Measurements from ENCODE around the gene MZT2B.
"Not testable (repeated sequence)": the region's sequence is repeated elsewhere in the genome, so short reads cannot be mapped to it uniquely, and the experiment has no call there.

Gene MZT2B

GRCh38 chr2:130180404-130181324, 1.4 kb upstream of the MZT2B start:
- not testable (repeated sequence) for DNase-seq (ENCODE audit: low read depth)

GRCh38 chr2:130181325-130181879, 660 bp upstream of the MZT2B start, which contains the start of gene SMPD4:
Gene SMPD4, minus strand, starts transcription at chr2:130181602. Its CDS starts 5,010 bp downstream, at chr2:130176592.
- DNase-seq (ENCODE audit: low read depth) = peak; percentile 90

GRCh38 chr2:130182826-130183511, 907 bp downstream of the MZT2B start:
- not testable (repeated sequence) for DNase-seq (ENCODE audit: low read depth)

- DNase-seq (ENCODE audit: low read depth) = no peak
These were observed 1.7 kb downstream of the MZT2B start for GRCh38 chr2:130183512-130184373.

GRCh38 chr2:130185436-130185835, 3.4 kb downstream of the MZT2B start:
- DNase-seq (ENCODE audit: low read depth) = no peak

- no peak for DNase-seq (ENCODE audit: low read depth)
These were observed 3.8 kb downstream of the MZT2B start for GRCh38 chr2:130185896-130186295.

- DNase-seq (ENCODE audit: low read depth) = no peak
These were observed 4.3 kb downstream of the MZT2B start for GRCh38 chr2:130186391-130186790.

- no peak for DNase-seq (ENCODE audit: low read depth)
These were observed 5.2 kb downstream of the MZT2B start for GRCh38 chr2:130187268-130187667.

- DNase-seq (ENCODE audit: low read depth) = not testable (repeated sequence)
These were observed 6.1 kb downstream of the MZT2B start for GRCh38 chr2:130187859-130188792.

GRCh38 chr2:130188958-130189357, 6.9 kb downstream of the MZT2B start:
- not testable (repeated sequence) for DNase-seq (ENCODE audit: low read depth)

GRCh38 chr2:130190237-130190636, 8.2 kb downstream of the MZT2B start:
- DNase-seq (ENCODE audit: low read depth) = no peak

GRCh38 chr2:130191319-130191718, 9.3 kb downstream of the MZT2B start:
- DNase-seq (ENCODE audit: low read depth) = not testable (repeated sequence)

- DNase-seq (ENCODE audit: low read depth) = not testable (repeated sequence)
These were observed 10.4 kb downstream of the MZT2B start for GRCh38 chr2:130192451-130192850.

GRCh38 chr2:130193824-130194223, 11.8 kb downstream of the MZT2B start:
- not testable (repeated sequence) for DNase-seq (ENCODE audit: low read depth)

- not testable (repeated sequence) for DNase-seq (ENCODE audit: low read depth)
These were observed 13.1 kb downstream of the MZT2B start for GRCh38 chr2:130195089-130195635.

GRCh38 chr2:130196052-130196451, 14.0 kb downstream of the MZT2B start:
- DNase-seq (ENCODE audit: low read depth) = not testable (repeated sequence)

GRCh38 chr2:130198343-130198742, 16.3 kb downstream of the MZT2B start, which contains the start of gene TUBA3E:
Gene TUBA3E, minus strand, starts transcription at chr2:130198439. Its CDS starts 79 bp downstream, at chr2:130198360.
- DNase-seq (ENCODE audit: low read depth) = no peak

- not testable (repeated sequence) for DNase-seq (ENCODE audit: low read depth)
These were observed 20.5 kb downstream of the MZT2B start for GRCh38 chr2:130202518-130202917.

GRCh38 chr2:130203150-130203549, 21.1 kb downstream of the MZT2B start:
- not testable (repeated sequence) for DNase-seq (ENCODE audit: low read depth)

GRCh38 chr2:130207051-130207450, 25.0 kb downstream of the MZT2B start:
- not testable (repeated sequence) for DNase-seq (ENCODE audit: low read depth)
